Brain pericyte (primary cell): Measurements from ENCODE around the gene MAGEF1.

Experiments used
- DNase-seq: peaks from one replicate; pipeline ENCODE4 v3.0.0-alpha.2; 2012; ENCODE audit warnings: low read depth, low spot score

MAGEF1 gene, protein sequence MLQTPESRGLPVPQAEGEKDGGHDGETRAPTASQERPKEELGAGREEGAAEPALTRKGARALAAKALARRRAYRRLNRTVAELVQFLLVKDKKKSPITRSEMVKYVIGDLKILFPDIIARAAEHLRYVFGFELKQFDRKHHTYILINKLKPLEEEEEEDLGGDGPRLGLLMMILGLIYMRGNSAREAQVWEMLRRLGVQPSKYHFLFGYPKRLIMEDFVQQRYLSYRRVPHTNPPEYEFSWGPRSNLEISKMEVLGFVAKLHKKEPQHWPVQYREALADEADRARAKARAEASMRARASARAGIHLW

GRCh38 chr3:184711493-184712247 lies at the start of gene MAGEF1:
TSS of gene MAGEF1 (minus strand) at chr3:184712064. CDS start at chr3:184711821, 243 bp downstream.
- DNase-seq: no peak

DNA sequence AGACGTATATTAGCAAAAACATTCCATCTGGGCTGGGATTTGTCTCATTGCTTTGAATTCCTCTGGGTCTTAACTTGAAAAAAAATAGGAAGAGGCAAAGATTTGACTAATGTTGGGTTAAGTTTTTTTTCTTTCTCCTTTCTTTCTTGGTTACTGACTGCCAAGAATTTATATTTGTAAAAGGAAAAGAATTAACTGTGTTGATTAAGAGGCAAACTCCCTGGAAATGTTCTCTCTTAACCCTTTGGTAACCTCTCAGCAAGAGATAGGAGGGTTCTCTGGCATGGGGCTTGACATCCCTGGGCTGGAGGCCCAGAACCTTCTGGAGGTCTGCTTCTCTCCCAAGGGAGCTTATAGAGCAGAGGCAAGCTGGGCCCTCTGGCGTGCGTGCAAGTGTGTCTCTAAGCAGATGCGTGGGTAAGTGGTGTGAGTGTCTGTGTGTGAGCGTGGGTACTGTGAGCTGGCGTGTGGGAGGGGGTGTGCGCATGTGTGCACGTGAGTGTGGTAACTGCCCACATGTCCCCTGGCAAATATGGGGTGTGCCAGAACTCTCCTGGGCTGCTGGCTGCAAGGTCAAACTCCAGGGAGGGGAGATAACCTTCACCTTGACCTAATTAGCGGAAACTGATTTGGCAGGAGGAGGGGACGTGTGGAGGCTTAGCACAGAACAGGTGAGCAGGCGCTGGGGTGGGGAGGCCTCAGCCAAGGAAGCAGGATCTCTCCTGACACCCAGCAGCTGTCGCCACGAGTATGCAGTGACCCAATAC lies 49.4 kb upstream of the MAGEF1 start:
- DNase-seq: no peak

- DNase-seq: no peak
These were observed 48.6 kb upstream of the MAGEF1 start for GRCh38 chr3:184760337-184761074.

DNA sequence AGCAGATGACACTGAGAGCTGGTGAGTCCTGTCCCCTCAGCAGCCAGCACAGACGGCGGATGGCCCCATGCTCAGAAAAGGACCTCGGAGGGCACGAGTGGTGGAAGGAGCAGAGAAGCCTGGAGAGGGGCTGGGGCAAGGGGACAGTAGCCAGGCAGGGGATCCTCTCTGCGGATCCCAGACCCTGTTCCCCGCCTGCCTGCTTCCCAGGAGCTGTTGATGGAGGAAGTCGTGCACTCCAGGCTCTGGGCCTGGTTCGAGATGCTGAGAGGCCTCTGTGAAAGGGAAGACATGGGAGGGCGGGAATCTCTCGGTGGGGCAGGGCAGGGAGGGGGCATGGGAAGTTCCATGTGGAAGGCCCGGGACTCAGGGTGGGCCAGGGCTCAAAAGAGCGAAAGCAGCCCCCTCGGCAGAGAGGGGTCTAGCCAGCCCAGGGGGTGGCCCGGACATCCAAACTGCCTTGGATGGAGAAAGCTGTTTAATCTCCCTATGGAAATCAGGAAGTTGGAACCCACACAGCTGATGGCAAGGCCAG lies 47.9 kb upstream of the MAGEF1 start:
- DNase-seq: no peak

GRCh38 chr3:184758056-184758455 lies 46.2 kb upstream of the MAGEF1 start:
- no peak for DNase-seq

GRCh38 chr3:184757022-184757651 lies 45.3 kb upstream of the MAGEF1 start:
- DNase-seq: no peak

DNA sequence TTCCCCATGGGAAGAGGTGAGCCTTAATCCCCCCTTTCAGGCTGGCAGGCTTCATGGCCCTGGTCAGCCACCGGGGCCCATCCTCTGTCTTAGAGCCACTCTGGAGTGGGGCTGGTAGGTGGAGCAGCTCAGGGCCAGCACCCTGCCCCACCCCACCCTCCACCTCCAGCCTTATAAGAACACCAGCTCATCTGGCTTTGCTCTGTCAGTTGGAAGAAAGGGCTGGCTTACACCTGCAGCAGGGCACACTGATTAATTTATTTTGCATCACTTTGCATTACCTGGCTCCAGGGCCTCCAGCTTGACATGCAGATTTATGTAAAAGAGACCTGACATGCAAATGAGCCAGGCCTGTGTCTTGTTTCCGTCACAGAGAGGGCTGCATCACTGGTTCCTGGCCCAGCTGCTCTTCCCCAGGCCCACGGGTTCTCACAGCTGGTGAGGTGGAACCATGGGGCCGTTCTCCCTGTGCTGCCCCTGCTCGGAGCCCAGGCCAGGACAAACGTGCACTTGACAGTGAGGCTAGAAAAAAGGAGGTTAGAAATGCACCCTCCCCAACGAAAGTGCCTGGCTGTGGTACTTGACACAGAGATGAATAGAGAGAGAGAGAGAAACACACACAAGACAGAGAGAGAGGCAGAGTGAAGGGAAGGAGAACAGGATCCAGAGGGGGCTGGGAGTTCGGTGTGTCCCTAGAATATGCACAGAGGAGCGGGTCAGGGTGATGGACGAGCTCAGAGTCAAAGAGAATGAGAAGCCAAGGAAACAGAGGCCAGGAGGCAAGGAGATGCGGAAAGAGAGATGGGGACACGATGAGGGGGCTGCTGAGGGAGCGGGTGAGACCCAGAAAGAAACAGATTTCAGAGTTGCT lies 44.5 kb upstream of the MAGEF1 start:
- no peak for DNase-seq

DNA sequence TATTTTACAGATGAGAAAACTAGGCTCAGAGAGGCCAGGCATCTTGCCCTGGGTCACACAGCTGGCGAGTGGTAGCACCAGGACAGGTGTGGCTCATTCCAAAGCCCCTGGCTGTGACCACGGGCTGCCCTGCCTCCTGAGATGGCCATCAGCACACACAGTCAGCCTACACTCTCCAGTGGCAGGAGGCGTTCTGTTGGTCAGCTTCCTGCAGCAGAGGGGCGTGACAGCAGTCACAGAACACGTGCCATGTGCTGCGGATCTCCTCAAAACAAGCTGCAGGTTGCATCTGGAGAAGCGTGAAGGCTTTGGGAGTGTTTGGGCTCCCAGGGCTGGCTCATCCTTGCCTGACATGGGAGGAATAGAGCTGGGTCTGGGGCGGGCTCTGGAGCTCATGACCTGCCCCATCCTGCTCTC lies 43.5 kb upstream of the MAGEF1 start:
- no peak for DNase-seq

DNA sequence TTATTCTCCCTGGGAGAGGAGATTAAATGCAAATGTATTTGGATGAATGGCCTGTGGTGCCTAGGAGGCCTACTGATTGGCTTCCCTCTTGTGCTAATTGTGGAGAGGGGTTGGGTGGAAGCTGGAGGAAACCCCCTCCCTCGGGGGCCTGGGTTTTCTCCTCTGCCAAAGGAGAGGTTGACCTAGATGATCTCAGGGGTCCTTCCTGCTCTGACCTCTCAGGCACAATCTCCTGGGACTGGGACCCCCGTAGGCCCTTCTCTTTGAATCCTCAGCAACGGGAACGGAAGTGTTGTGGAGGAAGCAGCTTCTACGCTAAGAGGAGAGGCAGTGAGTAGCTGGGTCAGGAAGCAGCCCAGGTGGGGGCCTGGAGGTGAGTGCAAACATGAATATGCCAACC lies 40.5 kb upstream of the MAGEF1 start:
- DNase-seq: no peak

- DNase-seq: no peak
These were observed 39.6 kb upstream of the MAGEF1 start for GRCh38 chr3:184751204-184752040.

GRCh38 chr3:184750349-184751083 lies 38.7 kb upstream of the MAGEF1 start:
- no peak for DNase-seq

DNA sequence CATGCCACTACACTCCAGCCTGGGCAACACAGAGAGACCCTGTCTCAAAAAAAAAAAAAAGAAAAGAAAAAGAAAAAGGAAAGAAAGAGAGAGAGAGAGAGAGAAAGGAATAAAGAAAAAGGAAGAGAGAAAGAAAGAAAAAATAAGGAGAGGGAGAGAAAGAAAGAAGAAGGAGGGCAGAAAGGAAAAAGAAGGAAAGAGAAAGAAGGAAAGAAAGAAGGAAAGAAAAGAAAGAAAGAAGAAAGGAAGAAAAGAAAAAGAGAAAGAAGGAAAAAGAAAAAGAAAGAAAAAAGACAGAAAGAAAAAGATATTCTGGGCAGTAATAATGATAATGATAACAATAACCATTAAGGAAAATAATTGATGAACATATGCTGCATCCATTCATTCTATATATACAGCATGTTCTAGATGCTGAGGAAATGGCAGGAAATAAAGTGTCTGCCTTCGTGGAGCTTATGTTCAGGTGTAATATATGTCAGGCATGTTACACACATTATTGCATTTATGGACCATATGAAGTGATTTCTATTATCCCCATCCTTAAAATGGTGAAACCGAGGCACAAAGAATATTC lies 37.4 kb upstream of the MAGEF1 start:
- DNase-seq: no peak

DNA sequence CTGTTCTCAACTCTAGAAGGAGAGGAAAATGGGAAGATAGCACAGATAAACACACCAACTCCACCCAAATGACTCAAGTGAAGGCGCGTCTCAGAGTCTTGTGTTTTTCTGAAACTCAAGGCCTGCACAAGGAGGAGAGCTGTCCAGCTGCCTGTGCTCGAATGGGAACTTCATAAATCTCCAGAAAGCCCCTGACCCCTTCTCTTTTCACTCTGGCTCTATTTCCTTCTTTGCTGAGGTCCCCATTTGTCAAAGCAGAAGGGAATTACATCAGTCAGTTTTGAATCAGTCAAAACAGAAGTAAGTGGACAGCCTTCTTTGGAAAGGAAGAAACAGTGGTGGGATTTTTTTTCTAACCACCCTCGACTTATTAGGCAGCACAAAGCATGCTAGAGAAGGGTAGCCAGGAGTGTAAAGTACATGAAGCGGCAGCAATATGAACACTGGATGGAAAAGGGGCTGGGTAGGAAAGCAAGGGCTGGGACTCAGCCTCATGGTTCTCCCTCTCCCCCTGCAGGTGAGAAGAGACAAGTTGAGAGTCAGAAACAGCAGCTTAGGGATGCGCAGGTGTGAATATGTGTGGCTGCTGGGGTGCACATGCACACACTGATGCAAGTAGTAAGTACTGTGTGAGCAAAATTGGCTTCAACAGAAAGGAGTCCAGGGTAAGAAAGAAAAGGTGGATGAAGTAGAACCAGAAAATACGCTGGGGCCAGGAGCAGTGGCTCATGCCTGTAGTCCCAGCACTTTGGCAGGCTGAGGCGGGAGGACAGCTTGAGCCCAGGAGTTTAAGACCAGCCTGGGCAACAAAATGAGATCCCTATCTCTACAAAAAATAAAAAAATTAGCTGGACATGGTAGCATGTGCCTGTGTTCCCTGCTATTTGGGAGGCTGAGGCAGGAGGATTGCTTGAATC lies 36.6 kb upstream of the MAGEF1 start:
- no peak for DNase-seq

GRCh38 chr3:184746131-184747120 lies 34.6 kb upstream of the MAGEF1 start:
- no peak for DNase-seq

DNA sequence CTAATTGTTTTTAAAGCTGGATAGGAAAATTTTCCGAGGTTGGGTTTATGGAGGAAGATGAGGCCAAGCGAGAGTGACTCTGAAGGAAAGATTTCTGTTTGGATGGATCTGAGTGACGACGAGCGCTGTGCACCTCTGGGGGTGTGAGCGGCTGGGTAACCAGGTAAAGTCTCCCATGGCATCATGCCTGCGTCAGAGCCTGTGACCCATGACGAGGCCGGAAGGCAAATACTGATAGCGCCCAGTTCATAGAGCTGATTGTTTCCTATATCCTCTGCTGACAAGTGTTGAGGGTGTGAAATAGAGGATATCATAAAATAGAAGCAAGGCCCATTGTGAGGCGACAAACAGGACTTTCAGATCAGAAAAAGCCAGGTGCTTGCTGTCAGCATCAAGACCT lies 33.7 kb upstream of the MAGEF1 start:
- DNase-seq: no peak

DNA sequence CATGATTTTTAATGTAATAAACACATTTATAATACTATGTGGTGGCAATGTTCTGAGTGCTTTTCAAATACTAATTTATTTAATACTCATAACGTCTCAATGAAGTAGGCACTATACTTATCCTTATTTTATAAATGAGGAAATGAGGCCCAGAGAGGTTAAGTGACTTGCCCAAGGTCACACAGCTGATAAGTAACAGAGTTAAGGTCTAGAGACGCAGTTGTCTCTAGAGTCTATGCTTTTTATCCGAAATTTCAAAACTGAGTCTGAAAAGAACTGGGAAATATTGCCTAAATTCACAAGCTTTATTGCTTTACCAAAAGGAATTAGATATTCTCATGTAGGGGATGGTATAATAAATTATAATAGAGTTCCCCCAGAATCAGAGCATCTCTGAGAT lies 31.4 kb upstream of the MAGEF1 start:
- no peak for DNase-seq
